Measurements from ENCODE around the gene FAM72B.
"Not testable (repeated sequence)": the region's sequence is repeated elsewhere in the genome, so short reads cannot be mapped to it uniquely, and the experiment has no call there.

FAM72B gene

GRCh38 chr1:121176649-121177048, 7.5 kb downstream of the FAM72B start:
- H3K27ac ChIP-seq, H3K9me3 ChIP-seq, H3K4me1 ChIP-seq, H3K4me3 ChIP-seq, H3K4me2 ChIP-seq, H3K9ac ChIP-seq, H3K36me3 ChIP-seq, H3K27me3 ChIP-seq, H4K20me1 ChIP-seq: not testable (repeated sequence)

- not testable (repeated sequence) for H3K9ac ChIP-seq
Observed at GRCh38 chr1:121168152-121168668, 15.9 kb downstream of the FAM72B start.

GRCh38 chr1:121167225-121167738, 16.9 kb downstream of the FAM72B start:
- H3K9me3 ChIP-seq, H4K20me1 ChIP-seq, H3K4me1 ChIP-seq, H3K4me2 ChIP-seq, H3K27me3 ChIP-seq, H3K9ac ChIP-seq, H3K36me3 ChIP-seq, H3K4me3 ChIP-seq, H3K27ac ChIP-seq: not testable (repeated sequence)

More at GRCh38 chr1:121168152-121168668, 15.9 kb downstream of the FAM72B start:
- not testable (repeated sequence) for H3K4me3 ChIP-seq, H3K4me2 ChIP-seq, H4K20me1 ChIP-seq, H3K9me3 ChIP-seq, H3K4me1 ChIP-seq, H3K27ac ChIP-seq, H3K27me3 ChIP-seq, H3K36me3 ChIP-seq

- not testable (repeated sequence) for H3K4me2 ChIP-seq, H3K9me3 ChIP-seq, H3K9ac ChIP-seq, H4K20me1 ChIP-seq, H3K27ac ChIP-seq, H3K27me3 ChIP-seq, H3K4me3 ChIP-seq, H3K36me3 ChIP-seq, H3K4me1 ChIP-seq
Observed at GRCh38 chr1:121165296-121165695, 18.8 kb downstream of the FAM72B start.

- not testable (repeated sequence) for H4K20me1 ChIP-seq, H3K4me3 ChIP-seq, H3K4me1 ChIP-seq, H3K36me3 ChIP-seq, H3K27ac ChIP-seq, H3K4me2 ChIP-seq, H3K27me3 ChIP-seq, H3K9ac ChIP-seq, H3K9me3 ChIP-seq
Observed at GRCh38 chr1:121163850-121164757, 20.0 kb downstream of the FAM72B start.

GRCh38 chr1:121161199-121161901, 22.8 kb downstream of the FAM72B start:
- not testable (repeated sequence) for H3K9ac ChIP-seq, H3K27me3 ChIP-seq, H3K27ac ChIP-seq, H3K9me3 ChIP-seq, H4K20me1 ChIP-seq, H3K4me2 ChIP-seq, H3K4me1 ChIP-seq, H3K4me3 ChIP-seq, H3K36me3 ChIP-seq

DNA sequence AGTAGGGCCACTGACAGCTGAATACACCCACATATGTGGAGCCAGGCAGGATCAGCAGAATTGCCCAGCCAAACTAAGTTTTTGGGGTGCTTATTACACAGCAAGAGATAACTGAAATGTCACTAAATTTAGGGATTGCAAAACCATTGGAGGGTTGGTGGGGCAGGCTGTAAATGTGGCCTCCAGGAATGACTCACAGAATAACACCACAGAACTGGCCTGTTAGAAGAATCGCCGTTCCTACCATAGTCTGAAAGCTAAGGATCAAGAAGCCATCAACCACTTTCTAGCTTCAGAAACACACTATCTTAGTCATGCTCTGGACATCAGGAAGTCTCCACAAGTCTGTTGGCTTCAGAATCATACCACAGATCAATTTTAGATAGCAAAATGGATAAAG, 24.0 kb downstream of the FAM72B start:
- H3K4me3 ChIP-seq, H4K20me1 ChIP-seq, H3K4me1 ChIP-seq, H3K27ac ChIP-seq, H3K9ac ChIP-seq, H3K36me3 ChIP-seq, H3K27me3 ChIP-seq, H3K4me2 ChIP-seq, H3K9me3 ChIP-seq: not testable (repeated sequence)

- not testable (repeated sequence) for H3K4me3 ChIP-seq, H3K4me1 ChIP-seq, H3K36me3 ChIP-seq, H3K27me3 ChIP-seq, H3K27ac ChIP-seq, H3K4me2 ChIP-seq, H4K20me1 ChIP-seq, H3K9me3 ChIP-seq, H3K9ac ChIP-seq
Observed at GRCh38 chr1:121157609-121158008, 26.5 kb downstream of the FAM72B start.

DNA sequence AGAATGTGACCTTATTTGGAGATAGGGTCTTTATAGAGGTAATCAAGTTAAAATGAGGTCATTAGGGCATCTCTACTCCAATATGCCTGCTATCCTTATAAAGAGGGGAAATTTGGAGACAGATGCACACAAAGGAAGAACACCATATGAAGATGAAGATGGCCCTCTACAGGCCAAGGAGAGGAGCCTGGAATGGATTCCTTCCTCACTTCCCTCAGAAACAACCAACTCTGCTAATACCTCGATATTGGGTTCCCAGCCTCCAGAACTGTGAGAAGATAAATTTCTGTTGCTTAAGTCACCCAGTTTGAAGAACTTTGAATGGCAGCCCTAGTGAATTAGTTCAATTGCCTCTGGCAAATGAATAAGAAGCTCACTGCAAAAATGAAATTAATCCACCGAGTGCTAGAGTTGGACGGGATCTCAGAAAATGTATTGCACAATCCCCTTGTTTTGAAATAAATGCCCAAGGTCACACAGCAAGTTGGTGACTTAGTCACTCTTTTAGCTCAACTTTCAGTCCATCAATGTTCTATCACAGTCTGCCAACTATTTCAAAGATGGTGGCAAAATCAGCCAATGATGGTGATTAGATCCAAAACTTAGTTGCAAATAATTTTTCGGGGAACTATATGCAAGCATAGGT, 27.1 kb downstream of the FAM72B start:
- not testable (repeated sequence) for H3K4me1 ChIP-seq, H3K9me3 ChIP-seq, H3K27me3 ChIP-seq, H3K9ac ChIP-seq, H3K27ac ChIP-seq, H4K20me1 ChIP-seq, H3K4me3 ChIP-seq, H3K4me2 ChIP-seq, H3K36me3 ChIP-seq

DNA sequence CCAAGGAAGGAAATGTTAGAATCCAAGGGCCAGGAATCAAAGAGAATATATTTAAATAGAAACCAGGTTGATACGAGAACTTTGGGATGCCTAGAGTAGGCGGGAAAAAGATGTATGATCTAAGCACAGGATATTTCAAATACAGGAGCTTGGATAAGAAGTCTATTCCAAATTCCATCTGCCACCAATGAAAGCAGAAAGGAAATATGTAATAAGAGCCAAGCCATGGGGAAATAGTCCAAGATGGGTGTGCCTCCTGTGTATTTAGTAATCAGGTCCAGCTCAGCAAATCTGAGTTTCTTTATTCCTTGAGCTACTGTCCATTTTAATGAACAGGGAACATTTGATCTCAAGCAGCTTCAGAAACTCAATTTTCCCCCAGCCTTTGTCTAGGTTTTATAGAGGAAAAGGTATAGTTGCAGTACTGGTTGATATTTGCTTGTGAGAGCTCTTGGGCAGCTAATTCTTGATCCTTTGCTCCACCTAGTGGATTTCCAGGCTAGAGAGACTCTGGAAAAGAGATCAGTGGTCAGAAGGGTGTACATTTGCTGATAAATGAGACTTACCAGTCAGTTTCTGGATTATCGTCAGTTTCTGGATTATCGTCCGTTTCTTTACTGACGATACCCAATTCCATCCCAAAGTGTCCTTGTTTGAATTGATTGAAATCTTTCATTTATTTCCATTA, 28.3 kb downstream of the FAM72B start:
- H3K9me3 ChIP-seq, H3K4me3 ChIP-seq, H3K9ac ChIP-seq, H3K4me2 ChIP-seq, H3K36me3 ChIP-seq, H4K20me1 ChIP-seq, H3K4me1 ChIP-seq, H3K27me3 ChIP-seq, H3K27ac ChIP-seq: not testable (repeated sequence)

DNA sequence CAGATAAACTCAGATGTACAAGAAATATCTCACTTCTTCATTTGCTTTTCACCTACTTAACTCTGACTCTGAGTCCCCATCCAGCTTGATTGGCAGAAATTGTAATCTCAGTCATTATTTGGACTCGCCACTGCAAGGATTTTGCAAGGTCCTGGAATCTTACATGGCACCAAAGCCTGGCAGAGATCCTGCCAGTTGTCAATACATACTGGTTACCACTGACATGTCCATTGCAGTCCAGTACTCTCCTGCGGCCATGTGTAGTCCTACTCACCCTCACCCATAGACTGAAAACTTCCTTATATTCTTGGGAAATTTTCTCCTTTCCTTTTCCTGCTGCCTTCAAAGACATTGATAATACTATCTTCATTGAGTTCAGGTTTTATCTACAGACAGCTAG, 29.3 kb downstream of the FAM72B start:
- H3K9ac ChIP-seq, H3K27me3 ChIP-seq, H3K4me2 ChIP-seq, H3K4me1 ChIP-seq, H3K27ac ChIP-seq, H3K36me3 ChIP-seq, H3K4me3 ChIP-seq, H3K9me3 ChIP-seq, H4K20me1 ChIP-seq: not testable (repeated sequence)

- H3K27ac ChIP-seq, H3K4me2 ChIP-seq, H3K27me3 ChIP-seq, H3K9ac ChIP-seq, H3K36me3 ChIP-seq, H3K4me3 ChIP-seq, H4K20me1 ChIP-seq, H3K9me3 ChIP-seq, H3K4me1 ChIP-seq: not testable (repeated sequence)
Observed at GRCh38 chr1:121152788-121153187, 31.4 kb downstream of the FAM72B start.

DNA sequence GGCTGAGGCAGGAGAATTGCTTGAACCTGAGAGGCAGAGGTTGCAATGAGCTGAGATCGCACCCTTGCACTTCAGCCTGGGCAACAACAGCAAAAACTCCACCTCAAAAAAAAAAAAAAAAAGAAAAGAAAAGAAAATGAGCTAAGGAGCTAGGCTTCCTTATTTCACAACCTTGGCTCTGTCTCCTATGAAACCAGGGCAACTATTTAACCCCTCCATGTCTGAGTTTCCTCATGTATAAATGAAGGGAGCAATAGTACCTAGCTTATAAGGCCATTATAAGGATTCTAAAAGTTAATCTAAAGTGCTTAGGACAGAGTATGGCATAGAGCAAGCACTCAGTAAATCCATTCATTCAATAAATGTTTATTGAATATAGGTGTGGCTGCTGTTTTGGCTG, 32.8 kb downstream of the FAM72B start:
- not testable (repeated sequence) for H3K4me3 ChIP-seq, H3K27me3 ChIP-seq, H3K36me3 ChIP-seq, H4K20me1 ChIP-seq, H3K4me2 ChIP-seq, H3K27ac ChIP-seq, H3K4me1 ChIP-seq, H3K9me3 ChIP-seq, H3K9ac ChIP-seq
